Fibroblast of lung (primary cell): Measurements from ENCODE around the gene CEP72.
"Not testable (repeated sequence)": the region's sequence is repeated elsewhere in the genome, so short reads cannot be mapped to it uniquely, and the experiment has no call there.

ENCODE experiments used
- CTCF ChIP-seq, 2 donors: IDR thresholded peaks in 1 of 2; conservative IDR thresholded peaks in 1 of 2; 1 replicate in 1 of 2; 2 replicates in 1 of 2; pipeline ENCODE4 v1.5.1; 2011 to 2012; ENCODE audit warnings: low read length in 2 of 2, control low read depth in 1 of 2, inconsistent platforms in 1 of 2, low read depth in 1 of 2, mild to moderate bottlenecking in 1 of 2
- EZH2 ChIP-seq: IDR thresholded peaks from 2 replicates; pipeline ENCODE4 v1.5.1; 2012; ENCODE audit warnings: low read length, control low read depth, mild to moderate bottlenecking; ENCODE audit errors: missing control alignments

- TF ChIP-seq CTCF (conservative IDR thresholded peaks at IDR 0.05 in 1 of 2, IDR thresholded peaks at IDR 0.05 in 1 of 2; ENCODE audit: low read depth in 1 of 2, low read length in 2 of 2); EZH2: not testable (repeated sequence)
These were observed 70.1 kb downstream of the CEP72 start for GRCh38 chr5:682216-682615.
